Stimulated activated CD8-positive, alpha-beta memory T cell treated with anti-CD3 and anti-CD28 coated beads, Interleukin-2, amount 100 ng/mL, for 48 hours (primary cell): Measurements from ENCODE around the gene WDR93.
"Not testable (repeated sequence)": the region's sequence is repeated elsewhere in the genome, so short reads cannot be mapped to it uniquely, and the experiment has no call there.

Source experiments
- DNase-seq, 2 donors: peaks; one replicate each; pipeline ENCODE4 v3.0.0-alpha.2; 2020; ENCODE audit warnings: low read depth in 2 of 2

The WDR93 gene

DNA sequence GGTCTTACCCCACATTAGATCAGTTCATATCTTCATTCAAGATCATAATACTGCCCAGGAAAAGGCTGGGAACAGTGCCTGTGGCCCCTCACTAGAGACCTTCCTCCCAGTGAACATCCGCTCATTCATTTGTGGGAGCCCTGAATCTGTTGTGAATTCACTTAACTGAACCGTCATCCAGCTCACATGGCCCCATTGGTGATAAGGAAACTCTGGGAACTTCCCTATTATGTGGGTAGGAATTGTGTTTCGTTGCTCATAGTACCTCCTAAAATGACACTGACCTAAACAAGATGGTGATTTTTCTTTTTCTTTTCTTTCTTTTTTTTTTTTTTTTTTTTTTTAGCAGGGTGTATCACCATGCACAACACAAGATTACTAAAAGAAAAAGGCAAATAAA is 78.8 kb downstream of the WDR93 start:
- DNase-seq: no peak

GRCh38 chr15:89770041-89770440 is 79.4 kb downstream of the WDR93 start:
- DNase-seq: no peak

DNA sequence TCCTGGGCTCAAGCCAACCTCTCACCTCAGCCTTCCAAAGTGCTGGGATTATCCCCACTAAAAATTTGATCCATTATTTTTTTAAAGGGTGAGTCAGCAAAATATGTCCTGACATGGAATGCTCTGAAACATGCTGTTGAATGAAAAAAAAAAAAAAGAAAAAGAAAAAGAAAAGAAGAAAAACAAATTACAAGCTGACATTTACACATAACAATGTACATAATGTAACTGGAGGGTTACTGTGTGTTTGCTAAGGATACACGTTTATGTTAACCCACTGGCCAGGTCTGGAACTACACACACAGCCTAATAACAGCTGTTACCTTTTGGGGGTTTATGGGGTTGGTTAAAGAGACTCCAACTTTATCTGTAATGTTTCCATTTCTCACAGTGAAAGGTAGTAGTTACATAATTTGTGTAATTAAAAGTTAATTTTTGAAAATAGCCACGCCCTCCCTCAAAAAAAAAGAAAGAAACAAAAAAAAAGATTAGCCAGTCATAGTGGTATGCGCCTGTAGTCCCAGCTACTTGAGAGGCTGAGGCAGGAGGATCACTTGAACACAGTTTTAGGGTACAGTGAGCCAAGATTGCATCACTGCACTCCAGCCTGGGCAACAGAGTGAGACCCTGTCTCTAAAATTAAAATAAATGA is 82.4 kb downstream of the WDR93 start:
- DNase-seq: no peak

DNA sequence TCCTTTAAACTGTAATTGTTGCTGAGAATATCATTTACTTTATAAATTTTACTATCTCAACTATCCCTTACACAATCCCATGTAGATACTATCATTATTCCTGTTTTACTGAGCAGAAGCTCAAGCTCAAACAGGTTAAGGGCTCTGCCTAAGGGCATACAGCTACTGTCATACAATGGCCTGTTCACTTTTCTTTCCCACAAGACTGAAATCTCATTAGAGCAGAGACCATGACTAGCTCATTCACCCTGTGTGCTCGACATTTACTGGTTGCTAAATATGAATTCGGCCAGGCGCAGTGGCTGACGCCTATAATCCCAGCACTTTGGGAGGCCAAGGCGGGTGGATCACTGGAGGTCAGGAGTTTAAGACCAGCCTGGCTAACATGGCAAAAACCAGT is 83.9 kb downstream of the WDR93 start:
- no peak for DNase-seq

DNA sequence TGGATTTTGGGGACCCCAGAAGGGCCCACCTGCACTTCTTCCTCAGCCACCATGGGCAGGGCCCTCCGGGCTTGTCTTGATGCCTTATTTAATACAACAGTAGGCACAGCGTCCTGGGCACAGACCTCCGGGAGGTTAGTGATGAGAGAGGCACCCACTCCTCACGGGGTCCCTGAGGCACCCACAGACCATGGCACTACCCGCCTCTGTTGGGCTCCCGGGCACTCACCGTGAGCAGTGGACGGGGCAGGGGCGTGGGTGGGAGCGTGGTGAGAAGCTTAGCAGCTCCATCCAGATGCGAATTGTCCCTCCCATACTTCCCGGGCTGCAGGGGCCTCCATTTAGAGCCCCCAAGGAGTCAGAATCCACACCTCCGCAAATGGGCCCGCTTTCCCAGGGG is 85.2 kb downstream of the WDR93 start:
- DNase-seq: no peak

- DNase-seq: peak; percentile 38 to 40
These were observed 85.9 kb downstream of the WDR93 start, which contains the start of gene MESP2 for GRCh38 chr15:89776274-89777072. Gene MESP2 (plus strand): TSS chr15:89776332. CDS start chr15:89776358, 26 bp downstream.

DNA sequence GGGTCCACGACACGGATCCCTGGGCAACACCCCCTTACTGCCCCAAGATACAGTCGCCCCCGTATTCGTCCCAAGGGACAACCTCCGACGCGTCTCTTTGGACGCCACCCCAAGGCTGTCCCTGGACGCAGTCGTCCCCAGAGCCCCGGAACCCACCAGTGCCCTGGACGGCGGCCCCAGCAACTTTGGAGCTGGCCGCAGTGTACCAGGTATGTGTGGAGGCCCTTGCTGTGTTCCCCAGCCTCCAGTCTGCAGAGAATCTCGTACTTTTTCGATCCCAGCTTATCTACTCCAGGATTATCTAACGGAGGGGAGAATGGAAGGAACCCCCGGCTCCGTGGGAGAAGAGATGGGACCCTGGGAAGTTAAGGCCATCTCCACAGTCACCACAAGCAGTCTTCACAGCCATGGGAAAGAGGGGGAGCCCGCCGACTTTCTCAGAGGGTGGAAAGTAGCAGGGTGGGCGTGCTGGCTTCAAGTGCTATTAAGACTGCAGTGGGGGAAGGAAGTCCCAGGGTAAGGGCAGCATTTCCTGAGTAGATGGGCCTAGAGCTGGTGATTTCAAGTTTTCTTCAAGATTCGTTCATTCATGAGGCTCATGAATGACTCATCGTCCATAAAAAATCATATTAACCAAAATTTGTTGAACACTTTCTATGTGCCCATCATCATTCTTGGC is 86.6 kb downstream of the WDR93 start:
- no peak for DNase-seq

GRCh38 chr15:89777782-89778380 is 87.3 kb downstream of the WDR93 start:
- no peak for DNase-seq

DNA sequence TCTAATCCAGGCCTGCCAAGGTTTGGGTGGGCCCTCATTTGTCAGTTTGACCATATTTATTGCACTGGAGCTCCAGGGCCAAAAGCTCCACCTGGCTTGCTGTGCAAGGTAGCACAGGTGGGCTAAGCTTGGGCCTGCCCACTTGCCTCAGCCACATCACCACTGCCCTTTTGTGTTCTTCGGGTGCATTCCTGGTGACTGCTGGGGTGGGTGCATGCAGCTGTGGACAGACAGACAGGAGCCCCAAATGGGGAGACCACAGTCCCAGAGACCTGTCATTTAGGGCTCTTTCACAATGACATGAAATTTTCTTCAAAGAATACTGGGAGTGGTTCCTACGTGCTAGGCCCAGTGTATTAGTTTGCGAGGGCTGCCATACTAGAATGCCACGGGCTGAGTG is 88.2 kb downstream of the WDR93 start:
- no peak for DNase-seq

DNA sequence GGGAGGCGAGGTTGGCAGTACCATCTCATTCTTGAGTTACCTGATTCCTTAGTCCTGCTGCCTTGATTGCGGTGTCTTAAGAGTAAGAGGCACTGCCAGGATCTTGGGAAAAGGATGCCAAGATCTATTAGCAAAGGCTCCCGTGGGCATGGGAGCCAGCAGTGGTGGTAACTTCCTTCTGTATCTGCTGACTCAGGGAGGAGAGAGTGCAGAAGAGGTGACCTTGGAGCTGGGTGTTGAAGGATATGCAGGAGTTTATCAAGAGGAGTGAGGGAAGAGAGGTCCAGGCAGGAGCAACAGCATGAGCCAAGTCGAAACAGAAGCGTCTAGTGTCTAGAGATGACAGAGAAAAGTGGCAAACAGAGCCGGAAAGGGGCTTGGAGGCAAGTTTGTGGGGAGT is 90.0 kb downstream of the WDR93 start:
- DNase-seq: no peak

GRCh38 chr15:89781055-89781454 is 90.4 kb downstream of the WDR93 start:
- DNase-seq: no peak

GRCh38 chr15:89781891-89782618 is 91.4 kb downstream of the WDR93 start:
- no peak for DNase-seq

DNA sequence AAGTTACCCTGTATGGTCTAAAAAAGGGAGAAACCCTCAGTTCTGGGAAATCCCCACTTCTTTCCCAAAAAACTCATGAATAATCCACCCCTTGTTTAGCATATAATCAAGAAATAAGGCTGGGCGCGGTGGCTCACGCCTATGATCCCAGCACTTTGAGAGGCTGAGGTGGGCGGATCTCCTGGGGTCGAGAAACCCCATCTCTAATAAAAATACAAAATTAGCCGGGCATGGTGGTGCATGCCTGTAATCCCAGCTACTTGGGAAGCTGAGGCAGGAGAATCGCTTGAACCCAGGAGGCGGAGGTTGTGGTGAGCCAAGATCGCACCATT is 92.0 kb downstream of the WDR93 start:
- DNase-seq: not testable (repeated sequence)

DNA sequence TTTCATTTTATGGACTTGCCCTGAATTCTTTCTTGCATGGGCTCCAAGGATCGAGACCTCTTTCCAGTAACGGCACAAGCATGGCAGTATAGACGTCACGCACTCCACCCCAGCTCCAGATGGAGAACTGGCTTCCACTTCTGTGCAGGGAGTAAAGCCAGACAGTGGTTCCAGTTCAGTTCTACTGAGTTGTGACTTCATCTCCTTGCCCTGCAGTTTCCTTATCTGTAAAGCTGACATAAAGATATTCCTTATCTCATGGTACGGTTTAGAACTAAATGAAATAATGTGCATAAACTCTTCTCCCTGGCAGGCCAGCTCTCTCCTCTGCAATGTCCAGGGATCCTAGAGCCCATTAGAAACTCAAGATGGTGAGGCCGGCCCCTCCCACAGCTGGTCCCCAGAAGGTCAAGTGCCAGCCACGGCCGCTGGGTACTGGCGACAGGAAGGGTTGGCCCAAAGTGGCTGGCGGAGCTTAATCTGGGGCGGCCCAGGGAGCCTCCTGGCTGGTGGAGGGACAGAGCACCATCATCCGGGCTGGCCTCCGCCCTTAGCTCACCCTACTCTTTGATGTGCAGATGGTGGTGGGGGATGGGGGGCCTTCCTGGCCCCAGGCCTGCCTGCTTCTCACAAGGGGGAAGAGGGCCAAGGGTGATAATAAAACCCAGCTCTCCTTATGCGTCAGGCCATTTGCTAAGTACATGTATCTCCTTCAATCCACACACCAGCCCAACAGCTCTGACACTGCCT is 92.7 kb downstream of the WDR93 start:
- DNase-seq: no peak

- no peak for DNase-seq
These were observed 93.5 kb downstream of the WDR93 start for GRCh38 chr15:89783861-89784685.

GRCh38 chr15:89784686-89784960 is 94.0 kb downstream of the WDR93 start:
- DNase-seq: no peak

DNA sequence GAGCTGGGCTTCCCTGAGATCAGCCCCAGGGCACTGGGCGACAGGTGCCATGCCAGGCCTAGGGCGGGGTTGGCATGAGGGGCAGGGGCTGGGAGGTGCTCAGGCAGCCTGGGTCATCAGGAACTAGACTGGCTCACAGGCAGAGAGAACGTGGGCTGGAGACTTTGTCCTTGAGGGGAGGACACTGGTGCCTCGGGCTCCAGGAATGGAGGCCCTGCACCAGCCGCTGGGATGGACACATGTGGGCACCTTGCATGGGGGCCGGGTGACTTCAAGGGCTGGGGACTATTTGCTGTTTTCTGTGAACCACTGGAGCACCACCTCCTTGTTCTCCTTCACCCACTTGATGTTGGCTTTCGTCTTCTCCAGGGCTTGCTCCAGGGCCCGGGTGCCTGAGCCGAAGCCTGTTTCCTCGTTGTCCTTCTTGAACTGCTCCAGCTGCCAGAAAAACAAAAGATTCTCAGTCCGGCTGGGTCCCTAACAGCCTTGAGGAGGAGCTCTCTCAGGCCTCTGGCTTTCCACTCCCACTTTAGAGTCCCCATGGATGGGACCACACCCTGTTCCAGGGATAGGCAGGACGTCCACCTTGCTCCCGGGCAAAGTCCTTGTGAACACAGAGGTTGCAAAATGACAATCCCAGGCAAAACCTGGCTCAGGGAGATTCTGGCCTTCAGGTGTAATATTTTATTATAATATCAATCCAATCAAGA is 94.6 kb downstream of the WDR93 start:
- DNase-seq: no peak

DNA sequence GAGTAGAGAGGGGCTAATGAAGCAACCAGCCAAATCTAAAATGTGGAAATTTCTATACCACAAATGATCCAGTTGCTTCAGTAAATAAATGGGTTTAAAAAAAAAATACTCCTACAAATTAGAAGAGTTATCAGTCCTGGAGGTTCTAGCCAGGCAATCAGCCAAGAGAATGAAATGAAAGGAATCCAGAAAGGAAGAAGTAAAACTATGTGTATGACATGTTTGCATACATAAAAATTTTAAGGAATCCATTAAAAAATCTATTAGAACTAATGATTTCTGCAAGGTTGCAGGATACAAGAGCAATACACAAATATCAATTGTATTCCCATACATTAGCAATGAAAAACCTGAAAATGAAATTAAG is 95.1 kb downstream of the WDR93 start:
- no peak for DNase-seq

DNA sequence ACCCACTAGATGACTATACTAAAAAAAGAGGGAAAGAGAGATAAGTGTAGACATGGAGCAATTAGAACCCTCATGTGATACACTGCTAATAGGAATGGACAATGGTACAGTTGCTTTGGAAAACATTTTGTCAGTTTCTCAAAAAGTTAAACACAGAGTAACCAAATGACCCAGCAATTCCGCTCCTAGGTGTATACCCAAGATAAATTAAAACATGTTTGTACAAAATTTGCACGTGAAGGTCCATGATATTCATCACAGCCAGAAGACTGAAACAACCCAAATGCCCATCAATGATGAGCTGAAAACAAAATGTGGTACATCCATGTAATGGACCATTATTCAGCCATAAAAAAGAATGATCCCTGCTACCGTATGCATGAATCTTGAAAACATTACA is 97.3 kb downstream of the WDR93 start:
- DNase-seq: no peak

- DNase-seq: not testable (repeated sequence)
These were observed 98.0 kb downstream of the WDR93 start for GRCh38 chr15:89788585-89788984.
